Peyer's patch (tissue), 4 donors: Measurements from ENCODE around the gene SLC6A6. TPM values are rescaled to one million over a fixed set of nuclear protein-coding genes. Genes with fewer than 3 reads are reported as not detected.

Experiments used
- small RNA-seq, 2 donors: library from RNA; depleted of rRNA; stranded (forward); fragments of <200 nt; gene quantifications; one replicate each; pipeline ENCODE3, GENCODE V24; 2016
- total RNA-seq, 4 donors: library from RNA; depleted of rRNA; stranded (reverse); fragments of >200 nt; gene quantifications; one replicate each; pipeline ENCODE4 v1.1.0, GENCODE V29; 2016

The SLC6A6 gene
- total RNA-seq, 4 donors from 2014 or later: 61.1 to 190 (median 150) TPM

Small RNAs within 50 kb of the gene (small RNA-seq; reads per million reads assigned to genes)
- gene RNA5SP124 (0.53 to 1.5 reads per million in 2 donors), gene RNU6-905P (0 reads per million in 2 donors)

Other genes starting within 250 kb of the SLC6A6 start
- 10 to 100 TPM; 46.1 to 88.3 (median 78.6) TPM for gene XPC, start 224.0 kb upstream of the SLC6A6 start, total RNA-seq
- 10 to 100 TPM in 1 of 4 donors, 1 to 10 TPM in 3; 4.6 to 10.7 (median 7.0) TPM for gene LSM3, start 223.8 kb upstream of the SLC6A6 start, total RNA-seq
- gene GRIP2, start 137.7 kb downstream of the SLC6A6 start, total RNA-seq: 10 to 100 TPM in 1 of 4 donors, 1 to 10 TPM in 1, under 1 TPM in 1, not detected in 1; 0.80 to 12.4 (median 1.4) TPM
- gene CCDC174, start 249.2 kb downstream of the SLC6A6 start, total RNA-seq: 10 to 100 TPM; 20.1 to 55.3 (median 42.0) TPM